ENCODE measurements around the gene FHIT. TPM values are rescaled to one million over a fixed set of nuclear protein-coding genes. Genes with fewer than 3 reads are reported as not detected.

FHIT gene
- polyA plus RNA-seq, 1 of the 3 experiments (the other 2 are of a cell fraction), result 0.41 TPM

GRCh38 chr3:60826511-60826910 is 424.7 kb downstream of the FHIT start:
- H3K9me3 ChIP-seq, result no peaks in the 10 kb centered on the region
- H3K27ac ChIP-seq (ENCODE audit: low read depth in 2 of 2, low read length in 1 of 2), result no peak overlapping the region
- no peaks in the 10 kb centered on the region for H3K9me2 ChIP-seq
- no peak for TF ChIP-seq TAF1 (IDR thresholded peaks at IDR 0.05; ENCODE audit: borderline replicate concordance, low read depth, low read length)
- no peak for TF ChIP-seq ELF1 (IDR thresholded peaks at IDR 0.05)
- TF ChIP-seq USF2 (IDR thresholded peaks at IDR 0.05; ENCODE audit: borderline replicate concordance, low read depth, low read length), result no peak
- TF ChIP-seq MAX (IDR thresholded peaks at IDR 0.05; ENCODE audit: low read depth), result no peak
- no peaks in the 10 kb centered on the region for H3K36me3 ChIP-seq (replicated peaks in 1 of 2; ENCODE audit: control insufficient read depth in 1 of 2, insufficient read depth in 2 of 2, low read length in 1 of 2)
- no peaks in the 10 kb centered on the region for H3F3A ChIP-seq (replicated peaks; ENCODE audit: insufficient read depth)
- no peaks in the 10 kb centered on the region for H3K79me2 ChIP-seq (ENCODE audit: insufficient read depth)
- H3K4me3 ChIP-seq (ENCODE audit: low read depth in 2 of 2, low read length in 1 of 2), result no peak overlapping the region
- no peak for DNase-seq
- H3K4me2 ChIP-seq, result no peak overlapping the region
- no peak overlapping the region for H3K9ac ChIP-seq
- no peaks in the 10 kb centered on the region for H4K20me1 ChIP-seq (ENCODE audit: insufficient read depth)
- POLR2A ChIA-PET, result no interaction called here
- H3K4me1 ChIP-seq (ENCODE audit: control insufficient read depth in 1 of 2, insufficient read depth in 2 of 2, low read depth in 1 of 2, low read length in 1 of 2), result no peaks in the 10 kb centered on the region
- H3K27me3 ChIP-seq (ENCODE audit: insufficient read depth), result no peaks in the 10 kb centered on the region
- H2AFZ ChIP-seq (ENCODE audit: low read depth), result no peak overlapping the region
- 62% methylated on average over 5 of the region's 6 CpGs for WGBS (ENCODE audit: low lambda C conversion rate)
- CTCF ChIA-PET, result no interaction called here

DNA sequence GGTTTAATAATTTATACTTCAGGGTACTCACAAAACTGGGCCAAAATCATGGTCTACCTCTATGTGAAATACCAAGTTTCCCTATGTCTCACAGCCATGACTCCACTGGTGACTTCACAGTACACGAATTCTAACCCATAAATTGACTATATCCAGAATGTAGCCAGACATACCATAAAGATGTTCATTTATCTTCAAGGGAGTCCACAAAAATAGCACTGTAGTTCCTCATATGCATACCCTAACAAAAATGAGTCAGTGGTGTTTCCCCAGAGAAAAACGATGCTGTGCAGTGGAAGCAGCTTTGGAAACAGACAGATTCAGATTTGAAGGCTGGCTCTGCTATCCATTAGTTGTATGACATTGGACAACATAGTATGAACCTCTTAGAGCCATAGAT is 438.8 kb downstream of the FHIT start:
- no peak overlapping the region for H3K4me2 ChIP-seq
- no peak overlapping the region for H2AFZ ChIP-seq (ENCODE audit: low read depth)
- no peaks in the 10 kb centered on the region for H3K27me3 ChIP-seq (ENCODE audit: insufficient read depth)
- no peaks in the 10 kb centered on the region for H4K20me1 ChIP-seq (ENCODE audit: insufficient read depth)
- no peaks in the 10 kb centered on the region for H3K9me2 ChIP-seq
- H3K79me2 ChIP-seq (ENCODE audit: insufficient read depth), result no peaks in the 10 kb centered on the region
- no peak overlapping the region for H3K27ac ChIP-seq (ENCODE audit: low read depth in 2 of 2, low read length in 1 of 2)
- TF ChIP-seq RFX5 (IDR thresholded peaks at IDR 0.05; ENCODE audit: low read length) (no peak), CHD2 (IDR thresholded peaks at IDR 0.05; ENCODE audit: low read length, partially characterized antibody) (no peak), EZH2phosphoT487 (IDR thresholded peaks at IDR 0.05; ENCODE audit: borderline replicate concordance, low read depth) (no peak), NFIC (IDR thresholded peaks at IDR 0.05; ENCODE audit: borderline replicate concordance) (no peak), EP300 (IDR thresholded peaks at IDR 0.05; ENCODE audit: borderline replicate concordance in 1 of 2, low read depth in 1 of 2, low read length in 1 of 2) (no peak), USF2 (IDR thresholded peaks at IDR 0.05; ENCODE audit: borderline replicate concordance, low read depth, low read length) (no peak)
- ChIA-PET POLR2A (no interaction called here), CTCF (no interaction called here)
- DNase-seq, result no peak
- H3K36me3 ChIP-seq (replicated peaks in 1 of 2; ENCODE audit: control insufficient read depth in 1 of 2, insufficient read depth in 2 of 2, low read length in 1 of 2), result no peaks in the 10 kb centered on the region
- no peaks in the 10 kb centered on the region for H3F3A ChIP-seq (replicated peaks; ENCODE audit: insufficient read depth)
- 13% methylated on average over 2 of the region's 2 CpGs for whole genome bisulfite sequencing (ENCODE audit: low lambda C conversion rate)
- no peaks in the 10 kb centered on the region for H3K4me1 ChIP-seq (ENCODE audit: control insufficient read depth in 1 of 2, insufficient read depth in 2 of 2, low read depth in 1 of 2, low read length in 1 of 2)
- no peak overlapping the region for H3K4me3 ChIP-seq (ENCODE audit: low read depth in 2 of 2, low read length in 1 of 2)
- no peaks in the 10 kb centered on the region for H3K9me3 ChIP-seq
- no peak overlapping the region for H3K9ac ChIP-seq

DNA sequence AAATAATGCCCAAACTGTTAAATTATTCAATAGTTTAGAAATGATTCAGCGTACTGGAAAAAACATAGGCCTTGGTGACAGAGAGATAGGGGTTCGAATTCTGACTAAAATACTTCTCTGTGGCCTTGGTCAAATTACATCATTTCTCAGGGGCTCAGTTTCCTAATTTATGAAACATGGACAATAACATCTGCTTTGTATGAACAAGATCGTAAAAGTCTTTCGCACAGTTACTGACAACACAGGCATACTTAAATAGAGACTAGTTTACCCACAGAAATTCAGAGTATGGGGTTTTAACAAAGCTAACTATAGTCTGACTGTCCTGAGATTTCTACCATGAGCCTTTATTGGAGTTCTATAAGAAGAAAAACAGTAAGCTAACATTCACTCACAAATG is 440.4 kb downstream of the FHIT start:
- no peaks in the 10 kb centered on the region for H3K36me3 ChIP-seq (replicated peaks in 1 of 2; ENCODE audit: control insufficient read depth in 1 of 2, insufficient read depth in 2 of 2, low read length in 1 of 2)
- no peaks in the 10 kb centered on the region for H3F3A ChIP-seq (replicated peaks; ENCODE audit: insufficient read depth)
- WGBS (ENCODE audit: low lambda C conversion rate), result 54% methylated on average over 4 of the region's 4 CpGs
- no peak overlapping the region for H3K4me3 ChIP-seq (ENCODE audit: low read depth in 2 of 2, low read length in 1 of 2)
- TF ChIP-seq SIN3A (IDR thresholded peaks at IDR 0.05; ENCODE audit: borderline replicate concordance, low read depth, low read length), result no peak
- TF ChIP-seq NRF1 (IDR thresholded peaks at IDR 0.05; ENCODE audit: low read depth, low read length), result no peak
- TF ChIP-seq IRF3 (IDR thresholded peaks at IDR 0.05; ENCODE audit: low read depth, low read length), result no peak
- TF ChIP-seq MAX (IDR thresholded peaks at IDR 0.05; ENCODE audit: low read depth), result no peak
- no peak for TF ChIP-seq USF2 (IDR thresholded peaks at IDR 0.05; ENCODE audit: borderline replicate concordance, low read depth, low read length)
- no peak for TF ChIP-seq MXI1 (IDR thresholded peaks at IDR 0.05; ENCODE audit: low read depth, low read length)
- no peak for TF ChIP-seq SMC3 (IDR thresholded peaks at IDR 0.05; ENCODE audit: low read depth, low read length)
- no peak for TF ChIP-seq GATA2 (CRISPR knock-in tag; IDR thresholded peaks at IDR 0.05)
- TF ChIP-seq RAD21 (IDR thresholded peaks at IDR 0.05; ENCODE audit: low read length), result no peak
- TF ChIP-seq RCOR1 (IDR thresholded peaks at IDR 0.05; ENCODE audit: low read length), result no peak
- H3K4me1 ChIP-seq (ENCODE audit: control insufficient read depth in 1 of 2, insufficient read depth in 2 of 2, low read depth in 1 of 2, low read length in 1 of 2), result no peaks in the 10 kb centered on the region
- DNase-seq, result no peak
- H3K9me2 ChIP-seq, result no peaks in the 10 kb centered on the region
- no peaks in the 10 kb centered on the region for H3K9me3 ChIP-seq
- H4K20me1 ChIP-seq (ENCODE audit: insufficient read depth), result no peaks in the 10 kb centered on the region
- POLR2A ChIA-PET, result no interaction called here
- no peaks in the 10 kb centered on the region for H3K27me3 ChIP-seq (ENCODE audit: insufficient read depth)
- no peak overlapping the region for H3K9ac ChIP-seq
- H3K79me2 ChIP-seq (ENCODE audit: insufficient read depth), result no peaks in the 10 kb centered on the region
- no peak overlapping the region for H3K27ac ChIP-seq (ENCODE audit: low read depth in 2 of 2, low read length in 1 of 2)
- CTCF ChIA-PET, result no interaction called here
- H2AFZ ChIP-seq (ENCODE audit: low read depth), result no peak overlapping the region
- H3K4me2 ChIP-seq, result no peak overlapping the region
